ENCODE measurements around the gene ZBTB38. TPM values are rescaled to one million over a fixed set of nuclear protein-coding genes. Genes with fewer than 3 reads are reported as not detected.

Gene ZBTB38
- total and polyA plus RNA-seq, 2 experiments from 2014 or later, result 8.7 to 11.5 TPM

GRCh38 chr3:141400073-141400971, 32.0 kb downstream of the ZBTB38 start:
- Mint-ChIP-seq H3K36me3 (ENCODE audit: low read depth) (no peaks in the 10 kb centered on the region; the same call in 2 of the 3 replicates), H3K27me3 (ENCODE audit: insufficient read depth, low read depth, poor library complexity) (peaks cover 3% of the 10 kb centered on the region), H3K9me3 (peaks cover 7% of the 10 kb centered on the region; the same call in 2 of the 3 replicates), H3K4me3 (no peak overlapping the region), H3K27ac (no peak overlapping the region), H3K4me1 (peaks cover 19% of the 10 kb centered on the region)
- DNase-seq (ENCODE audit: low spot score) (peak; percentile 45), ATAC-seq (peak; percentile 11; the same call in 2 of the 3 replicates)
- H3F3A ChIP-seq (replicated peaks; ENCODE audit: low read depth), result no peaks in the 10 kb centered on the region
- H3K27me3 ChIP-seq (ENCODE audit: insufficient read depth), result peaks cover 13% of the 10 kb centered on the region
- peaks cover 31% of the 10 kb centered on the region for H3K4me1 ChIP-seq (ENCODE audit: insufficient read depth)
- no peak overlapping the region for H3K27ac ChIP-seq (ENCODE audit: low read depth)
- H3K4me2 ChIP-seq, result 0 out of 2 replicates have a peak overlapping the region, but pooled peaks have one; percentile 6
- no peak overlapping the region; the same call in 1 of the 2 replicates for H2AFZ ChIP-seq
- no peaks in the 10 kb centered on the region for H3K36me3 ChIP-seq (ENCODE audit: insufficient read depth)
- no peaks in the 10 kb centered on the region for H3K9me2 ChIP-seq (ENCODE audit: insufficient read depth)
- no peaks in the 10 kb centered on the region for H4K20me1 ChIP-seq (replicated peaks; ENCODE audit: insufficient read depth)
- no peak overlapping the region for H3K4me3 ChIP-seq
- H3K79me2 ChIP-seq (replicated peaks; ENCODE audit: insufficient read depth), result no peaks in the 10 kb centered on the region
- TF ChIP-seq STAT1 (IDR thresholded peaks at IDR 0.05; ENCODE audit: unreplicated experiment) (no peak), ZNF331 (CRISPR knock-in tag; IDR thresholded peaks at IDR 0.05; ENCODE audit: low read depth) (no peak), POLR2AphosphoS5 (IDR thresholded peaks at IDR 0.05; ENCODE audit: low read depth) (no peak), ZNF114 (CRISPR knock-in tag; IDR thresholded peaks at IDR 0.05) (no peak), ZNF462 (CRISPR knock-in tag; IDR thresholded peaks at IDR 0.05) (no peak), NANOG (IDR thresholded peaks at IDR 0.05; ENCODE audit: borderline replicate concordance) (no peak)

Data from GM23338 (cell line).